ENCODE data around the gene RAVER1. TPM values are rescaled to one million over a fixed set of nuclear protein-coding genes. Genes with fewer than 3 reads are reported as not detected.

The RAVER1 gene
- total and polyA plus RNA-seq, 10 of the 15 experiments (the other 5 are each of a cell fraction or from before 2014, with no cell fraction given) = 0.03 to 87.0 (median 12.1) TPM

- TF ChIP-seq NR2F1 (conservative IDR thresholded peaks at IDR 0.05) (peak; percentile 78), MXI1 (IDR thresholded peaks at IDR 0.05; ENCODE audit: low read depth, low read length) (peak; percentile 41; the same call in 1 of the 2 replicates), FOXM1 (IDR thresholded peaks at IDR 0.05; ENCODE audit: low read depth, low read length) (0 out of 2 replicates have a peak, but pooled peaks have one; percentile 7), ZNF207 (IDR thresholded peaks at IDR 0.05; ENCODE audit: borderline replicate concordance) (no peak; the same call in 1 of the 2 replicates), NFYA (IDR thresholded peaks at IDR 0.05; ENCODE audit: borderline replicate concordance, low read depth, low read length) (no peak), ASH2L (IDR thresholded peaks at IDR 0.05; ENCODE audit: borderline replicate concordance, low read depth) (no peak), SPI1 (IDR thresholded peaks at IDR 0.05; ENCODE audit: borderline replicate concordance, insufficient read depth, low read depth, low read length) (peak; percentile 91), NFIC (IDR thresholded peaks at IDR 0.05; ENCODE audit: low read depth, low read length) (no peak; the same call in 1 of the 2 replicates), SKIL (IDR thresholded peaks at IDR 0.05; ENCODE audit: low read depth, poor library complexity, severe bottlenecking) (peak; percentile 39), CREB1 (IDR thresholded peaks at IDR 0.05; ENCODE audit: low read depth) (peak; percentile 71), PAX5 (IDR thresholded peaks at IDR 0.05; ENCODE audit: borderline replicate concordance, low read depth, low read length) (peak; percentile 75; the same call in 1 of the 2 replicates), RUNX3 (IDR thresholded peaks at IDR 0.05; ENCODE audit: low read length) (peak; percentile 90), NFYB (IDR thresholded peaks at IDR 0.05; ENCODE audit: insufficient read depth, low read depth, low read length) (no peak), KLF5 (IDR thresholded peaks at IDR 0.05; ENCODE audit: partially characterized antibody) (no peak), BCL11A (IDR thresholded peaks at IDR 0.05; ENCODE audit: low read depth, low read length) (peak; percentile 78), LARP7 (IDR thresholded peaks at IDR 0.05) (no peak), CBX3 (IDR thresholded peaks at IDR 0.05; ENCODE audit: borderline replicate concordance, low read depth) (no peak), SIN3A (IDR thresholded peaks at IDR 0.05; ENCODE audit: low read depth, low read length) (no peak), ZBTB4 (CRISPR knock-in tag; IDR thresholded peaks at IDR 0.05) (no peak; the same call in 1 of the 2 replicates), GATAD2B (conservative IDR thresholded peaks at IDR 0.05; ENCODE audit: low read depth) (peak; percentile 89), CREM (IDR thresholded peaks at IDR 0.05; ENCODE audit: low read depth) (peak; percentile 78), ESRRA (IDR thresholded peaks at IDR 0.05; ENCODE audit: low read length) (no peak), IRF4 (IDR thresholded peaks at IDR 0.05; ENCODE audit: low read depth, low read length) (peak; percentile 63; the same call in 1 of the 2 replicates)
These were observed 63.1 kb downstream of the RAVER1 start (continued) for GRCh38 chr19:10270180-10270615.

All from GM12878 (cell line).